Urothelium cell line (cell line): ENCODE data around the gene OPA1.

Experiments used
- DNase-seq: peaks from one replicate; pipeline ENCODE4 v3.0.0; 2011; ENCODE audit warnings: low spot score, mixed read lengths
- FAIRE-seq: peaks from 2 replicates; lab custom pipeline; 2011; peaks lifted over from hg19 to GRCh38; lab: Jason Lieb, UNC

OPA1 gene, protein sequence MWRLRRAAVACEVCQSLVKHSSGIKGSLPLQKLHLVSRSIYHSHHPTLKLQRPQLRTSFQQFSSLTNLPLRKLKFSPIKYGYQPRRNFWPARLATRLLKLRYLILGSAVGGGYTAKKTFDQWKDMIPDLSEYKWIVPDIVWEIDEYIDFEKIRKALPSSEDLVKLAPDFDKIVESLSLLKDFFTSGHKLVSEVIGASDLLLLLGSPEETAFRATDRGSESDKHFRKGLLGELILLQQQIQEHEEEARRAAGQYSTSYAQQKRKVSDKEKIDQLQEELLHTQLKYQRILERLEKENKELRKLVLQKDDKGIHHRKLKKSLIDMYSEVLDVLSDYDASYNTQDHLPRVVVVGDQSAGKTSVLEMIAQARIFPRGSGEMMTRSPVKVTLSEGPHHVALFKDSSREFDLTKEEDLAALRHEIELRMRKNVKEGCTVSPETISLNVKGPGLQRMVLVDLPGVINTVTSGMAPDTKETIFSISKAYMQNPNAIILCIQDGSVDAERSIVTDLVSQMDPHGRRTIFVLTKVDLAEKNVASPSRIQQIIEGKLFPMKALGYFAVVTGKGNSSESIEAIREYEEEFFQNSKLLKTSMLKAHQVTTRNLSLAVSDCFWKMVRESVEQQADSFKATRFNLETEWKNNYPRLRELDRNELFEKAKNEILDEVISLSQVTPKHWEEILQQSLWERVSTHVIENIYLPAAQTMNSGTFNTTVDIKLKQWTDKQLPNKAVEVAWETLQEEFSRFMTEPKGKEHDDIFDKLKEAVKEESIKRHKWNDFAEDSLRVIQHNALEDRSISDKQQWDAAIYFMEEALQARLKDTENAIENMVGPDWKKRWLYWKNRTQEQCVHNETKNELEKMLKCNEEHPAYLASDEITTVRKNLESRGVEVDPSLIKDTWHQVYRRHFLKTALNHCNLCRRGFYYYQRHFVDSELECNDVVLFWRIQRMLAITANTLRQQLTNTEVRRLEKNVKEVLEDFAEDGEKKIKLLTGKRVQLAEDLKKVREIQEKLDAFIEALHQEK

DNA sequence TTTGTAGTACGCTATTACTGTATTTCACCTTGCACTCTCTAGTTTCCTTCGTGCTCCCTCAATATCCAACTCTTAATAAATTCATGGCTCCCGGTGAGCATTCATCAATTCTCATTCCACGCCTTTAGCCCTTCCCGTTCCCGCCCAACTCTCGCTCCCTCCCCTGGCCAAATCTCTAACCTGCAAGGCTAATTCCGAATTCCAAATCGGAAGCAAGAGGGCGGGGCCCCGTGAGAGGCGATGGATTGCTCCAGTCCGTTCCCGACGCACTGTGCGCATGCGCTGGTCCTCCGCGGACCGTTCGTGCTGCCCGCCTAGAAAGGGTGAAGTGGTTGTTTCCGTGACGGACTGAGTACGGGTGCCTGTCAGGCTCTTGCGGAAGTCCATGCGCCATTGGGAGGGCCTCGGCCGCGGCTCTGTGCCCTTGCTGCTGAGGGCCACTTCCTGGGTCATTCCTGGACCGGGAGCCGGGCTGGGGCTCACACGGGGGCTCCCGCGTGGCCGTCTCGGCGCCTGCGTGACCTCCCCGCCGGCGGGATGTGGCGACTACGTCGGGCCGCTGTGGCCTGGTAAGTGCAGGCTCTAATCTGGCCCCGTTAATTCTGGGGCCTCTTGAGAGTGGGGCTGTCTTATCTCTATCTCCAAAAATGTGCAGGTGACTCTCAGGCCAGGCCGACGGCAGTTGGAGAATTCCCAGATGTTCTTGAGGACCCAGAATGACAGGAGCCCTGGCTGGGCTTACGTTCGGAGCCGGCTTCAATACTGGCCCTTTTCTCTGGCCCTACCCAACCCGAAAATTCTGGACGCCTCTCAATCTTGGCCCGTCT lies at the start of gene OPA1:
Gene OPA1 (plus strand): TSS at position 368 of the 827 bp plus-strand sequence. CDS start 170 bp downstream, at position 538.
- DNase-seq: peak; percentile 99
- FAIRE-seq: peak; percentile 63

DNA sequence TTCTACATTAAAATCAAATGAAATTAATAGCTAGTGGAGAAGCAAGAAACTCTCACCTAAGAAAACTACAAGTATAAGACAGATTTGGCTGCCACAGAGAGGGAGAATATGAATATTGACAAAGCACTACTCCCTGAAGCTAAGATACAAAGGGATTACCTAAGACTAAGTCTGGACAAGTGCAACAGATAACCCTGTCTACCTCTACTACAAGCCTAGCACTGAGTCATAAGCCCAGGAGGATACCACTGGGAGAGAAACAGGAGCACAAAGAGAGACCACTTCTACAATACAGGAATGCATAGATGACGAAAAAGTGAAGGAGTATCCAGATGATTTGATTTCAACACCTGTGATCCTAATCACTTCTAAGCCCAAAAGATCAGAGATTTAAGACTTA lies 48.7 kb upstream of the OPA1 start:
- DNase-seq: no peak
- FAIRE-seq: no peak

DNA sequence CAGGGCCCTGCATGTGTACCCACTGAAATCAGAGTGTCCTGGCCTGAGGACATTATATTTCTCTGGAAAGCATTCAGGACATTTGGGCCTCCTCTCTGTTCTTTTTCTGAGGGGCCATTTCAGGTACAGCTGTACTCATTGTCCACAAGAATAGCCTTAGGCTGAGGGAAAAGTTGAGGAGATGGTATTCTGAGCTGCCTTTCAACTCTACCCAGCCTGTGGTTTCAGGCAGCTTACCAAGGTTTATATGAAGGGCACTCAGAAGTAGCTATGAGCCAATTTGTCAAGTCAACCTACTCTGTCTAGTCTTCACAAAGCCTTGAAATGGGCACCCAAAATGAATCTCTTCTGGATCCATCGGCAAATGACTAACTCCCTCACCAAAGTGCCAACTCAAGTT lies 47.7 kb upstream of the OPA1 start:
- no peak for FAIRE-seq
- DNase-seq: no peak

DNA sequence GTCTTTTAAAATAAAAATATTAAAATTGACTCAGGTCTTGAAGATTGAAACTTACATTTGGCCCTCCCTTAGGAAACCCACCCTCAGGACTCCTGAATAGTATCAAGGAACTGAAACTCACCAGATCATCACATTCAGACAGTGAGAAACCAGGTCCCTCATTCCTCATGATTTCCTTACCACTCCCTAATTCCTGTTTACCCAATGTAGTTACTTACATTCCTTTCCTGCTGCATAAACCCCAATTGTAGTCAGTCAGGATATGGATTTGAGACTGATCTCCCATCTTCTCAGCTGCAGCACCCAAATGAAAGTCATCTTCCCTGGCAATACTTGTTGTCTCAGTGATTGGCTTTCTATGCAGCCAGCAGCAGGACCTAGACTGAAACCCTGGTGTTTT lies 46.9 kb upstream of the OPA1 start:
- DNase-seq (no peak), FAIRE-seq (no peak)

DNA sequence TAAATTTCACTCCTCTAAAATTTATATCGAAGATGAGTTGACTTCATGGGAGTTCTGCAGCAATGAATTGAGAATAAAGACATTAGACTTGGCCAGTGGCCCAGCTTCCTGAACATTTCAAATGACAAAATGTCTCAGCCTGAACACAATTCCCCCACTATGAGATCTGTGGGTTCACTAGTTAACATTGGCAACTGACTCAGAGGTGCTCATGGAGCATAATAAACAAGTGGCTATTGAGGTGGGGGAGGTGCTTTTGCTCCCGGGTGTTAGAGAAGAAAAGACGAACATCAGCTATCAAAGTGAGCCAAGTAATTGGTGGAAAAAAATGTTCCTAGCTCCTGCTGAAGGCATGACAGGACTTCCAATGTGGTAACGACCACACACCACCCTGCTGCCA lies 44.6 kb upstream of the OPA1 start:
- no peak for FAIRE-seq
- DNase-seq: no peak

DNA sequence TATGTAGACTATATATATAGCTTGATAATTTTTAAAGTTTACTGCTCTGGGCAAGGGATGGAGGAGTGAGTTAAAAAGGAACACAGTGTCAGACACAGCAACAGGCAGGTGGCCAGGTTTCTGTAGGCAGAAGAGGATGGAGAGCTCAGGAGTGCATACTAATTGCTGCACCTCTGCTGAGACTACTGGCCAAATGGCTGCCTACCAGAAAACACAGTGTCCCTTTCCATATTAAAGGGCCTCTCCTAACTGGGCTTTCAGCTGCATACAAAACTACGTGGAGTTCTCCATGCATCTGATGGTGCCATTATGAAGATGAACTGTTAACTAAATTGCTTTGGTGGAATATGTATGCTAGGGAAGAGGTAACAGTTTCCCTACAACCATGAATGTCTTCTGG lies 40.1 kb upstream of the OPA1 start:
- DNase-seq (no peak), FAIRE-seq (no peak)

DNA sequence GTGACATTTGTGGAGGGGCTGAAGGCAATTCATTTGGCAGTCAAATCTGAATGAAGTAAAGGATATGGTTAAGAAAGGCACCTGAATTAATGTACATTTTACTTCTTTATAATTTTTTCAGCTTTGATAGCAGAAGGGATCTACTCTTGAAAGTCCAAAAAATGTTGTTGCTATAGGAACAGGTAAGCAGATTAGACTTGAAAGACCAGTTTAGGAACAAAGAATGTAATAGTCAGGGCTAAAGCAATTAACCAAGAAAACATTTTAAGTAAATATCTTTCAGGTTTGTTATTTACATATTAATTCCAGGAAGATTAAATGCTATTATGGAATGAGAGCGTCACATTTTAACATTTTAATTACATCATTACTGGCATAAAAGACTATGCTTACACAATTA lies 39.4 kb upstream of the OPA1 start:
- FAIRE-seq: no peak
- no peak for DNase-seq

DNA sequence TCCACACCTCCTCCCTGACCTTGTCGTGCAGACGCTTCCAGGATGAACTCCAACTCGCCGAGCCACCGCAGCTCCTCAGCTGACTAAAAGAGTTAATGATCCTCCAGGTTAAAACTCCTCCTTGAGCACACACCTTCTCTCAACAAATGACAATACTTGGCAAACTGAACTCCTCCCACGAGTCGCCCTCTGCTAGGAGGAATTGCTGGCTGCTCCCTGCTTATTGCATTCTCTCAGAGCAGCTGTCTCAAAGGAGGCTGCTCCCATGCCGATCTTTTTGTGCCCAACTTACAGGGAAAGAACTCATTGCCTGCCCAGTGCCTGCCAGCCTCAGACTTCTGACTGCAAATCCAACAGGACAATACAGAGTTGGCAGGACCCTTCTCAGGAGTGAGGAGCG lies 38.2 kb upstream of the OPA1 start, which contains the start of gene ATP13A4:
Gene ATP13A4 (minus strand): TSS at position 85 of the 400 bp plus-strand sequence. CDS start 96 bp downstream, outside the sequence.
- DNase-seq (no peak), FAIRE-seq (no peak)

DNA sequence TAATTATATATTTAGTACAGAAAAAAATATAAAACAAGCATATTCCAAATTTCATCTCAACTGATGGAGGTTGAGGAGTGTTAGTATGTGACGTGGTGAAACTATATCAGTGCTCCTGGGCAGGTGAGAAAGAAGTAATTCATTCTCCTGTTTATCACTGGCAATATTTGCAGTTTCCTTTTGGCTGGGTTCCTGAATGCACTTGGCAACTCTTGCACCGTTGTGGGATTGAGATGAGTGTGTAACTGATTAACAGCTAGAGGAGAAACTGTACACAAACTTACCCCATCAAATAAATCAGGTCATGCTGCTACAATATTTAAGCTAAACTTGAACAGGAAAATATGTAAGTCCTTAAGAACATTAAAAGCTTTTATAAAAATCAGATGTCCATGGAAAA lies 36.2 kb upstream of the OPA1 start:
- no peak for FAIRE-seq
- DNase-seq: no peak

DNA sequence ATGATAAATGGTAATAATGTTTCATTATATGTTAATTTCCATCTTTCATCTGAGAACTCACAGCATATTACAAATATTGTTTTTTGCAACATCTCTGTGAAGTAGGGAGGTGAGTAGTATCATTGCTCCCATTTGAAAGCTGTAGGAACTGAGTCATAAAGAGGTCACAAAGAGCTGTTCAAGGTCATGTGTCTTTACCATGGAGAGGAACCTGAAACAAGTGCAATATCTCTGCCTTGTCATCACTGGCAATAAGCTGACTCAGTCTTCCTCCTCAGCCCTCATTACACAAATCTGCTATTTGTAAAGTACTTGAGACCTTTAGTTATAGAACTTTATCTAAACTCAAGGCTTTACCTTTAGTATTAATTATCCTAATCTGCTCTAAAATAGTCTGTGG lies 33.9 kb upstream of the OPA1 start:
- DNase-seq: no peak
- peak; percentile 50 for FAIRE-seq

DNA sequence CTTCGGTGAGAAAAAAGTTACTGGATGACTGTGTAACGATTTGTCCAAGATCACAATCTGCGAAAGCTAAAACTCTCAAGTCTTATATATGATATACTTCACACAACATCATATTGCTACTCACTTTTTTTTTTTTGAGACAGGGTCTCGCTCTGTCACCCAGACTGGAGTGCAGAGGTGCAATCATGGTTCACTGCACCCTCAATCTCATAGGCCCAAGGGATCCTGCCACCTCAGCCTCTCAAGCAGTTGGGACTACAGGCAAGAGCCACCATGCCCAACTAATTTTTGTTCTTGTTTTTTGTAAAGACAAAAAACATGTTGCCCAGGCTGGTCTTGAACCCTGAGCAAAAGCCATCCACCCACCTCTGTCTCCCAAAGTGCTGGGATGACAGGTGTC lies 32.9 kb upstream of the OPA1 start:
- DNase-seq (no peak), FAIRE-seq (no peak)

DNA sequence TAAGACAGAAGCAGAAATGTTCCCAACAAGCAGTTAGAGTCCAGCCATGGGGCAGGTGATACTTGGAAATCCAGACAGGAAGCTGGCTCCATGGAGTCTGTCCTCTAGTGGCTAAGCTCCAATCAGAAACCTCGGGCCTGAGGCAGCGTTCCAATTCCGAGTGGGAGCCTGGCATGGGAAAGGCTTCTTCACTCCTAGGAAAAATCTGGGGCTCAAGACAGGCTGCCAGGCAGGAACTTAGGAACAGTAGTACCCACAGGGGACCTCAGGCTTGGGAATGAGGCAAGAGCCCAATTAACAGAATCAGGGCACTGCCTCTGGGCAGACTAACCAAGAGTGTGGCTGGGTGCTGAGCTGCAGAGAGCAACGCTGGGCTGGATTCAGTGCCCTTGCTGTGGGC lies 32.1 kb upstream of the OPA1 start:
- no peak for FAIRE-seq

DNA sequence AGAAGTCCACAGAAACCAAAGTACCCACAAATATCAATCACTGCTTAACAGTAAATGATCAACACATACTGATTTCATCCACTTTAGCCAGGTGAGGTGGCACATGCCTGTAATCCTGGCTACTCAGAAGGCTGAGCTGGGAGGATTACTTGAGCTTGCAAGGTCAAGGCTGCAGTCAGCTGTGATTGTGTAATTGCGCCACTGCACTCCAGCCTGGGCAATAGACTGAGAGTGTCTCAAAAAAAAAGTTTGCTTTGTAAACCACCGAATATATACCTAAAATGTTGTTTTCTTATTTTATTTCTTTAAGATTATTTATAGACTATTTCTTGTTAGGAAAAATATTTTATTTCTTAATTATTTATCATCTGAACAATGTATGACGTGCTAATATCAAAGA lies 29.6 kb upstream of the OPA1 start:
- FAIRE-seq: peak; percentile 91
- no peak for DNase-seq

More for the DNA sequence above, 32.1 kb upstream of the OPA1 start:
- no peak for DNase-seq

DNA sequence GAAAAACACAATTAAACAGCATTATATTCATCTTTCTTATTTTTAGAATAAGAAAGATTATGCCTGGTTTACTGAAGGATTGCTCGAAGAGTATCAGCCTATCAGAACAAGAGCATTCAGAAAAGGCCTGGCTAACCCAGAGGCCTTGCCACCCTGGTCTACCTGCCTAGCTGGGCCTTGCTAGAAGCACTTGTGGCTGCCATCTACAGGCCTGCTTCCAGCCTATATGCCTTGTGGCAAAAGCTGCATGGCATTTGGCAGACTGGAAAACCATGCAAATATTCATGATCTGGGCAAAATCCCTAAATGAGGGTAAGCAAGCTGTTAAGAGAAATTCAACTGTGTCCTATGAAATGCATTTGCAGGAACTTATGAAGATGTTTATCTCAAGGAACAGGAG lies 29.0 kb upstream of the OPA1 start:
- no peak for FAIRE-seq
- peak; percentile 42 for DNase-seq

DNA sequence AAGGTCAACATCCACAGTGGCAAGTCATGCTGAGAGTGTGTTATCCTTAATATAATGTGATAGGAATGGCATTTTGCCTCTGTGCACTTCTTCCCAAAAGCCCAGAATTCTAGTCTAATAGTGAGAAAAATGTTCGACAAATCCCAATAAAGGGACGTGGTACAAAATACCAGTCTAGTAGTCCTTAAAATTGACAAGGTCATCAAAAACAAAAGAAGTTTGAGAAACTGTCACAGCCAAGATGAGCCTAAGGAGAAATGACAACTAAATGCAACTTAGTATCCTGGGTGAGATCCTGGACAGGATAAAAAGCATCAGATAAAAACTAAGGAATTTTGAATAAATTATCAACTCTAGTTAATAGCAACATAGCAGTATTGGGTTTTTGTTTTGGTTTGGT lies 23.9 kb upstream of the OPA1 start:
- no peak for FAIRE-seq
- DNase-seq: no peak

DNA sequence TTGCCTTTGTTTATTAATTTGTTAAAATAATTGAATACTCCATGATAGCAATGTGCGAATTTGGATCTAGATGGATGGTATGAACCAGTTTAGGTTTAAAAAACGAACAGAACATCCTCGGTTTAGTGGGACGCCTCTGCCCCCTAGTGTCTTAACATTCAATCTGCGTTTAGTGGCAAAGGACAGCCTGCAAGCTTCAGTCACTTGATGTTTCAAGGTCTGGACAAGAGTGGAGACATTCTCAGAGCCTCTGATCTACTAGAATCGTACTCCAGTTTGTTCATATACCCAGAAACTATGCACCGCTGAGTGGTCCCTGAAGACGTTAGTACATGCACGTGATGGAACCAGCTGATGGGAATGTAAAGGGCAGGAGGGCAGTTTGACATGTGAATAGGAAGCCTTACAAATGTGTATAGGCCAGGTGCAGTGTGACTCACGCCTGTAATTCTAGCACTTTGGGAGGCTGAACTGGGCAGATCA lies 20.5 kb upstream of the OPA1 start:
- DNase-seq: peak; percentile 68
- peak; percentile 5 for FAIRE-seq

DNA sequence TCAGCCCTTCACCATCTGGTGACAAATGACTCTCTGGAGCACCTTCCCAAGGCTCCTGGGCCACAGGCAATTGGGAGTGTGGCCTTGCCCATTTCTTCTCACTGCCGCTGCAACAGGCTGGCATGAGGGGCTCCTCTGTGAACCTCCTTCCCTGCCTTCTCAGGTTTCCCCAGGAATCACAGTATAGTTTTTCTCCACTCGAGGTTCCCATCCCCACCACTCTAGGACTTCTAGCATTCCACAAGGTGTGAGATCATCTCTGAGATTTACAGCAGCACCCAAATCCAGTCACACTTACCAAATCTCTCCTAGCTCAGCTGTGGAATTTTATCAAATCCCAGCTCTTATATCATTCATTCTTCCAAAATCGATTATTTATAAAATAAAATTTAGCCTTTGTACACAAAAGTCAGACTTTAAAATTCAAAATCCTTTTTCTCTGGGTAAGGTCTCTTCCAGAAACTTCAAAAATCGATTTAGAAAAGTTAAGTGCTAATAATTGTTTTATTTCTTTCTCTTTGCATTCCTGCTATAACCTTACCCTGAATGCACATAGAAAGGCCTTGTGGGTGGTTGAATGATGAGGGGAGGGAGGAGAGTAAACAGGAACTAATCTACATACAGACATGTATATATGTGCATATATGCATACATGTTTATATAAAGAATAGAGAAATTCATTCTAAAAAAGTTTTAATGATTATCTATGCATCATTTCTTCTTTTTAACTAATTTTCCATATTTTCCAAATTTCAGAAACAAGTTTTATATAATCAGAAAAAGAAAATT lies 19.4 kb upstream of the OPA1 start:
- DNase-seq: peak; percentile 17
- no peak for FAIRE-seq

DNA sequence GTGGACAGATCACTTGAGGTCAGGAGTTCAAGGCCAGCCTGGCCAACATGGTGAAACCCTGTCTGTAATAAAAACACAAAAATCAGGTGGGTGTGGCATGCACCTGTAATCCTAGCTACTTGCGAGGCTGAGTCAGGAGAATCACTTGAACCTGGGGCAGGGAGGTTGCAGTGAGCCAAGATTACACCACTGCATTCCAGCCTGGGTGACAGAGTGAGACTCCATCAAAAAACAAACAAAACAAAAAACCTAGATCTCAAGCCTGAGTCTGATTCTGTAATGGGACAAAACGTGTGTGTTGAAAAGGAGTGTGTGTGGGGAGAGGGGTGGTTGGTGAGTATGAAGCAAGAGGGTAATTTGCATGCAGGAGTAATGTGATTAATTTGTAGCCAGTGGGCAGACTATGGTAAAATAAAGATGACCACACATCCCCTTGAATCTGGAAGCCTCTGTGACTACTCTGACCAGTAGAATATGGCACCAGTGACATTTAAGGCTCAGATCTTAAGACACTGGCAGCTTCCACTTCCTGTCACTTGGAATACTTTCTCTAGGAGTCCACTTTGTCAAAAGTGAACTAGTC lies 18.4 kb upstream of the OPA1 start:
- no peak for FAIRE-seq
- DNase-seq: no peak

DNA sequence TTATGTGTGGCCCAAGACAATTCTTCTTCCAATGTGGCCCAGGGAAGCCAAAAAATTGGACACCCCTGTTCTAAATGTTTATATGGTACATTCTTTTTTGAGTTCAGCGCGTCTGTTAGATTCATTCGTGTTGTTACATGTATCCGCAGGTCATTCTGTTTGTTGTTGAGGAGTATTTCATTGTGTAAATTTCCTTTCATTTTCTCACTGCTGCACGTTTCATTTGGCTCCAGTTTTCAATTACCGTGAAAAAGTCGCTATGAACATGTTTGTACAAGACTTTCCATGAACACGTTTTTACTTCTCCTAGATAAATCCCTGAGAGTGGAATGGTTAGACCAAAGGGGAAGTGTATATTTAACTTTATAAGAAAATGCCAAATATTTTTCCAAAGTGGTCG lies 7.5 kb upstream of the OPA1 start:
- no peak for DNase-seq
- no peak for FAIRE-seq
